Activated CD8-positive, alpha-beta T cell treated with anti-CD3 and anti-CD28 coated beads for 36 hours (primary cell): ENCODE data around the gene DTNBP1. TPM values are rescaled to one million over a fixed set of nuclear protein-coding genes. Genes with fewer than 3 reads are reported as not detected.
A peak's percentile ranks its signal among the peaks of the same experiment; 100 is the strongest.

Experiments
- ATAC-seq: fragments of 200-7000 bp; cut with Tn5 transposase; one replicate; pipeline ENCODE4 v1.10.0; 2021; ENCODE audit warnings: mild to moderate bottlenecking, moderate library complexity
- CTCF ChIA-PET: fragments of 350-600 bp; sonication (Branson Sonifier 250); formaldehyde crosslinking; loops from one replicate; lab custom pipeline; 2021; ENCODE audit warnings: antibody characterized with exemption; lab: Charles Lee
- POLR2A ChIA-PET: fragments of 350-600 bp; sonication (Branson Sonifier 250); formaldehyde crosslinking; loops from one replicate; lab custom pipeline; 2021; ENCODE audit warnings: antibody characterized with exemption; lab: Charles Lee
- DNase-seq: peaks from one replicate; pipeline ENCODE4 v3.0.0-alpha.2; 2020
- H3K27ac Mint-ChIP-seq: one replicate; pipeline ENCODE4 v1.8.0; 2021; ENCODE audit warnings: mild to moderate bottlenecking, mixed read lengths
- H3K27me3 Mint-ChIP-seq: one replicate; pipeline ENCODE4 v1.8.0; 2021; ENCODE audit warnings: mixed read lengths
- H3K36me3 Mint-ChIP-seq: one replicate; pipeline ENCODE4 v1.8.0; 2021; ENCODE audit warnings: low read depth, mixed read lengths
- H3K4me1 Mint-ChIP-seq: one replicate; pipeline ENCODE4 v1.8.0; 2021; ENCODE audit warnings: low read depth, mixed read lengths
- H3K4me3 Mint-ChIP-seq: one replicate; pipeline ENCODE4 v1.8.0; 2021; ENCODE audit warnings: mild to moderate bottlenecking, moderate library complexity, mixed read lengths
- H3K9me3 Mint-ChIP-seq: one replicate; pipeline ENCODE4 v1.8.0; 2021; ENCODE audit warnings: mixed read lengths
- intact Hi-C: fragments of 100-400 bp; cut with micrococcal nuclease; formaldehyde crosslinking; loops from one replicate; pipeline ENCODE4 v1.10.0; 2022
- total RNA-seq, 2 experiments: library from RNA; stranded (reverse); gene quantifications; one replicate each; pipeline ENCODE4 v1.2.3, GENCODE V29; 2021
- TF ChIP-seq, protein P1 (sequence below): fragments of 200-600 bp; IDR thresholded peaks from one replicate; pipeline ENCODE4 v1.8.0; 2022; ENCODE audit warnings: antibody characterized with exemption, mild to moderate bottlenecking

DTNBP1 gene
- total RNA-seq, 2 experiments from 2014 or later = 12.6 to 14.6 TPM

DNA sequence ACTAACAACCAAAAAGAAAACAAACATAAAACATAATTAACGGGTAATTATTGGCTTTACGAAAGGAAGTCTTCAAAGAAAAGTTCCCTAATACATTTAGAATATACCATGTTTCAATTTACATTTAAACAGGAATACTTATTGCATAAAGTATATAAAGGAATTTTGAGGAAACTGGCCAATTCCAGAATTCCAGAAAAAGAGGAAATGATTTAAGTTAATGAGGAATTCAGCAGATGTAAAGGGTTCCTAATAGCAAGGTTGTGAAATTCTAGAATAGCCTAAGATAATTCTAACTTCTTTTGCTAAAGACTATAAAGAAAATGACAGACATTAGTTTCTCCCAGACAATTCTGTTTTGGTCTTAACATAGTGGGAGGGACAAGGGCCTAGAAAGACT is 35.0 kb downstream of the DTNBP1 start:
- peaks cover 53% of the 10 kb centered on the region for H3K4me1 Mint-ChIP-seq
- CTCF ChIA-PET = interaction anchor here (1.2 to 1.3 kb wide), 2 partner anchors 15 to 22 kb away, joined by 3 read pairs; no protein-coding TSS in a partner anchor
- ATAC-seq = no peak

GRCh38 chr6:15626878-15627674 is 35.8 kb downstream of the DTNBP1 start:
- no peak for ATAC-seq
- H3K27me3 Mint-ChIP-seq = no peaks in the 10 kb centered on the region
- no peaks in the 10 kb centered on the region for H3K9me3 Mint-ChIP-seq
- no peak overlapping the region for H3K4me3 Mint-ChIP-seq
- no peak for DNase-seq
- H3K4me1 Mint-ChIP-seq = peaks cover 59% of the 10 kb centered on the region
- POLR2A ChIA-PET = no interaction called here
- CTCF ChIA-PET = interaction anchor here (0.7 to 1.3 kb wide), 4 partner anchors 16 to 511 kb away, joined by 3 read pairs; no protein-coding TSS in a partner anchor
- TF ChIP-seq, protein P1, sequence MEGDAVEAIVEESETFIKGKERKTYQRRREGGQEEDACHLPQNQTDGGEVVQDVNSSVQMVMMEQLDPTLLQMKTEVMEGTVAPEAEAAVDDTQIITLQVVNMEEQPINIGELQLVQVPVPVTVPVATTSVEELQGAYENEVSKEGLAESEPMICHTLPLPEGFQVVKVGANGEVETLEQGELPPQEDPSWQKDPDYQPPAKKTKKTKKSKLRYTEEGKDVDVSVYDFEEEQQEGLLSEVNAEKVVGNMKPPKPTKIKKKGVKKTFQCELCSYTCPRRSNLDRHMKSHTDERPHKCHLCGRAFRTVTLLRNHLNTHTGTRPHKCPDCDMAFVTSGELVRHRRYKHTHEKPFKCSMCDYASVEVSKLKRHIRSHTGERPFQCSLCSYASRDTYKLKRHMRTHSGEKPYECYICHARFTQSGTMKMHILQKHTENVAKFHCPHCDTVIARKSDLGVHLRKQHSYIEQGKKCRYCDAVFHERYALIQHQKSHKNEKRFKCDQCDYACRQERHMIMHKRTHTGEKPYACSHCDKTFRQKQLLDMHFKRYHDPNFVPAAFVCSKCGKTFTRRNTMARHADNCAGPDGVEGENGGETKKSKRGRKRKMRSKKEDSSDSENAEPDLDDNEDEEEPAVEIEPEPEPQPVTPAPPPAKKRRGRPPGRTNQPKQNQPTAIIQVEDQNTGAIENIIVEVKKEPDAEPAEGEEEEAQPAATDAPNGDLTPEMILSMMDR = no peak
- no peak overlapping the region for H3K27ac Mint-ChIP-seq
- intact Hi-C loops = no loop called here
- peaks cover 18% of the 10 kb centered on the region for H3K36me3 Mint-ChIP-seq

More for the DNA sequence above, 35.0 kb downstream of the DTNBP1 start:
- H3K4me3 Mint-ChIP-seq = no peak overlapping the region
- H3K36me3 Mint-ChIP-seq = peaks cover 18% of the 10 kb centered on the region
- DNase-seq = no peak
- H3K27ac Mint-ChIP-seq = no peak overlapping the region
- POLR2A ChIA-PET = no interaction called here
- H3K27me3 Mint-ChIP-seq = no peaks in the 10 kb centered on the region
- intact Hi-C loops = no loop called here
- TF ChIP-seq, protein P1 = no peak
- H3K9me3 Mint-ChIP-seq = no peaks in the 10 kb centered on the region

DNA sequence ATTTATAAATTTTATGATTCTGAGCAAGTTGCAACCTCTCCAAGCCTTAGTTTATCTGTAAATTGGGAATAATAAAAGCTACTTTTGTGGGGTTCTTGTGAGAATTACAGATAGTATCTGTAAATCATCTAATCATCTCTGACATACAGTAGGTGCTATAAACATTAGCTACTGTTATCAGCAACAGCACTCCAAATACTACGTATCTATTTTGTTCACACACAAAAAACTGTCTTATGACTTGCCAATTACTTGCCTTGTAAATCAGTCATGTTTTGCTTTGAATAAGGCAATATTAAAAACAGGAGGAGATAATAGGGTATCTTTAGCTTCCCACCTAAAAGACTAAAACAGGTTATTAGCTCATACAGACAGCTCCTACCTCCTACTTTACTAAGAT is 36.7 kb downstream of the DTNBP1 start:
- POLR2A ChIA-PET = interaction anchor here (0.6 kb wide), 1 partner anchor 893 kb away, joined by 3 read pairs; no protein-coding TSS in a partner anchor
- no peak overlapping the region for H3K27ac Mint-ChIP-seq

GRCh38 chr6:15623276-15624116 is 39.3 kb downstream of the DTNBP1 start:
- peak; percentile 50 for ATAC-seq

More for the DNA sequence above, 36.7 kb downstream of the DTNBP1 start:
- peaks cover 67% of the 10 kb centered on the region for H3K4me1 Mint-ChIP-seq
- CTCF ChIA-PET = interaction anchor here (0.7 to 1.5 kb wide), 4 partner anchors 10 to 374 kb away, joined by 3 to 5 read pairs (median 4); no protein-coding TSS in a partner anchor
- no peak for ATAC-seq
- peaks cover 16% of the 10 kb centered on the region for H3K36me3 Mint-ChIP-seq
- TF ChIP-seq, protein P1 = no peak
- H3K9me3 Mint-ChIP-seq = no peaks in the 10 kb centered on the region
- H3K4me3 Mint-ChIP-seq = no peak overlapping the region
- intact Hi-C loops = no loop called here
- no peaks in the 10 kb centered on the region for H3K27me3 Mint-ChIP-seq
- DNase-seq = no peak

More at GRCh38 chr6:15623276-15624116, 39.3 kb downstream of the DTNBP1 start:
- POLR2A ChIA-PET = interaction anchor here (0.7 kb wide), 2 partner anchors 178 to 728 kb away, joined by 3 read pairs; no protein-coding TSS in a partner anchor
- Mint-ChIP-seq H3K4me3 (no peak overlapping the region), H3K27ac (peak overlapping the region; percentile 38), H3K4me1 (peaks cover 59% of the 10 kb centered on the region), H3K27me3 (no peaks in the 10 kb centered on the region), H3K9me3 (no peaks in the 10 kb centered on the region), H3K36me3 (peaks cover 18% of the 10 kb centered on the region)
- intact Hi-C loops = loop anchor here (5.0 kb wide), 2 partner anchors 101 to 376 kb away; partner anchors contain the start of gene JARID2
- TF ChIP-seq, protein P1 = peak; percentile 70
- DNase-seq = no peak
- CTCF ChIA-PET = interaction anchor here (0.7 to 5.6 kb wide), 26 partner anchors 9 to 1412 kb away, joined by 3 to 39 read pairs (median 4); no protein-coding TSS in a partner anchor
